WTC11 (cell line): ENCODE results near the gene PAQR9. TPM values are rescaled to one million over a fixed set of nuclear protein-coding genes. Genes with fewer than 3 reads are reported as not detected.

Experiments used
- ATAC-seq: fragments of 200-7000 bp; cut with Tn5 transposase; 2 replicates; pipeline ENCODE4 v1.10.0; 2021; ENCODE audit warnings: mild to moderate bottlenecking, moderate library complexity
- CTCF ChIA-PET: fragments of 300-600 bp; sonication (Branson Sonifier 250); formaldehyde crosslinking; loops from one replicate; lab custom pipeline; 2021; ENCODE audit warnings: antibody characterized with exemption; lab: Charles Lee
- POLR2A ChIA-PET: fragments of 350-600 bp; sonication (Branson Sonifier 250); formaldehyde crosslinking; loops from one replicate; lab custom pipeline; 2021; ENCODE audit warnings: antibody characterized with exemption; lab: Charles Lee
- DNase-seq: peaks from one replicate; pipeline ENCODE4 v3.0.0; 2021; ENCODE audit warnings: low spot score
- H3K27ac Mint-ChIP-seq: 2 replicates; pipeline ENCODE4 v1.8.0; 2021; ENCODE audit warnings: mixed read lengths
- H3K27me3 Mint-ChIP-seq: 2 replicates; pipeline ENCODE4 v1.8.0; 2021; ENCODE audit warnings: low read depth, mild to moderate bottlenecking, moderate library complexity, mixed read lengths
- H3K36me3 Mint-ChIP-seq: 2 replicates; pipeline ENCODE4 v1.8.0; 2021; ENCODE audit warnings: mixed read lengths
- H3K4me1 Mint-ChIP-seq: 2 replicates; pipeline ENCODE4 v1.8.0; 2022; ENCODE audit warnings: mixed read lengths
- H3K4me3 Mint-ChIP-seq: 2 replicates; pipeline ENCODE4 v1.8.0; 2021; ENCODE audit warnings: mild to moderate bottlenecking, moderate library complexity, mixed read lengths
- H3K9me3 Mint-ChIP-seq: 2 replicates; pipeline ENCODE4 v1.8.0; 2021; ENCODE audit warnings: mixed read lengths
- ETV6 ChIP-seq: sonication (generic); formaldehyde crosslinking; IDR thresholded peaks from 2 replicates; pipeline ENCODE4 v1.8.1; 2022; ENCODE audit warnings: mild to moderate bottlenecking, missing genetic modification reagents
- GABPB1 ChIP-seq: sonication (generic); formaldehyde crosslinking; IDR thresholded peaks from 2 replicates; pipeline ENCODE4 v1.8.1; 2023; ENCODE audit warnings: mild to moderate bottlenecking, missing genetic modification reagents
- HMGA2 ChIP-seq: fragments of 250-450 bp; sonication (Bioruptor Pico); IDR thresholded peaks from 2 replicates; pipeline ENCODE4 v1.4.0; 2021; ENCODE audit warnings: mild to moderate bottlenecking, moderate library complexity
- KAT7 ChIP-seq: sonication (generic); formaldehyde crosslinking; IDR thresholded peaks from 2 replicates; pipeline ENCODE4 v1.8.1; 2023; ENCODE audit warnings: missing genetic modification reagents, mild to moderate bottlenecking, borderline replicate concordance
- MXD4 ChIP-seq: fragments of 250-450 bp; sonication (Bioruptor Pico); IDR thresholded peaks from 2 replicates; pipeline ENCODE4 v1.8.0; 2021; ENCODE audit warnings: mild to moderate bottlenecking, moderate library complexity, borderline replicate concordance
- NFATC4 ChIP-seq: fragments of 250-450 bp; sonication (Bioruptor Pico); IDR thresholded peaks from 2 replicates; pipeline ENCODE4 v1.9.0; 2021; ENCODE audit warnings: mild to moderate bottlenecking
- NR1H2 ChIP-seq: sonication (generic); formaldehyde crosslinking; IDR thresholded peaks from 2 replicates; pipeline ENCODE4 v1.9.0; 2021; ENCODE audit warnings: mild to moderate bottlenecking, moderate library complexity, missing genetic modification reagents
- RORB ChIP-seq: fragments of 250-450 bp; sonication (Bioruptor Pico); IDR thresholded peaks from 2 replicates; pipeline ENCODE4 v1.9.0; 2021; ENCODE audit warnings: mild to moderate bottlenecking
- ZBTB21 ChIP-seq: sonication (generic); formaldehyde crosslinking; IDR thresholded peaks from 2 replicates; pipeline ENCODE4 v1.8.1; 2023; ENCODE audit warnings: mild to moderate bottlenecking, missing genetic modification reagents, borderline replicate concordance
- ZNF232 ChIP-seq: sonication (generic); formaldehyde crosslinking; IDR thresholded peaks from 2 replicates; pipeline ENCODE4 v1.8.0; 2022; ENCODE audit warnings: mild to moderate bottlenecking, missing genetic modification reagents
- ZNF423 ChIP-seq: fragments of 250-450 bp; sonication (Bioruptor Pico); IDR thresholded peaks from 2 replicates; pipeline ENCODE4 v2.1.2; 2022; ENCODE audit warnings: mild to moderate bottlenecking, moderate library complexity
- ZNF671 ChIP-seq: fragments of 250-450 bp; sonication (Bioruptor Pico); IDR thresholded peaks from 2 replicates; pipeline ENCODE4 v1.8.0; 2021; ENCODE audit warnings: mild to moderate bottlenecking
- total RNA-seq: library from RNA; stranded (reverse); gene quantifications from 3 replicates; pipeline ENCODE4 v1.2.3, GENCODE V29; 2021
- TF ChIP-seq, protein P1 (sequence below): fragments of 200-600 bp; IDR thresholded peaks from 2 replicates; pipeline ENCODE4 v1.8.0; 2022; ENCODE audit warnings: antibody characterized with exemption
- TF ChIP-seq, protein P2 (sequence below): sonication (generic); formaldehyde crosslinking; IDR thresholded peaks from 2 replicates; pipeline ENCODE4 v1.8.0; 2022; ENCODE audit warnings: mild to moderate bottlenecking, missing genetic modification reagents
- TF ChIP-seq, protein P3 (sequence below): sonication (generic); formaldehyde crosslinking; conservative IDR thresholded peaks from 2 replicates; pipeline ENCODE4 v1.8.1; 2022; ENCODE audit warnings: mild to moderate bottlenecking, missing genetic modification reagents
- TF ChIP-seq, protein P4 (sequence below): fragments of 250-450 bp; sonication (Bioruptor Pico); IDR thresholded peaks from 2 replicates; pipeline ENCODE4 v1.9.0; 2021; ENCODE audit warnings: mild to moderate bottlenecking
- TF ChIP-seq, protein P5 (sequence below): sonication (generic); formaldehyde crosslinking; IDR thresholded peaks from 2 replicates; pipeline ENCODE4 v1.8.0; 2022; ENCODE audit warnings: mild to moderate bottlenecking, missing genetic modification reagents
- TF ChIP-seq, protein P6 (sequence below): sonication (generic); formaldehyde crosslinking; IDR thresholded peaks from 2 replicates; pipeline ENCODE4 v1.8.1; 2023; ENCODE audit warnings: mild to moderate bottlenecking, missing genetic modification reagents, moderate library complexity
- TF ChIP-seq, protein P7 (sequence below): sonication (generic); formaldehyde crosslinking; IDR thresholded peaks from 2 replicates; pipeline ENCODE4 v1.8.1; 2022; ENCODE audit warnings: mild to moderate bottlenecking, moderate library complexity, missing genetic modification reagents
- TF ChIP-seq, protein P8 (sequence below): sonication (generic); formaldehyde crosslinking; IDR thresholded peaks from 2 replicates; pipeline ENCODE4 v1.8.1; 2023; ENCODE audit warnings: mild to moderate bottlenecking, missing genetic modification reagents, borderline replicate concordance

PAQR9 gene
- total RNA-seq, 1 experiment from 2014 or later: 2.0 TPM

DNA sequence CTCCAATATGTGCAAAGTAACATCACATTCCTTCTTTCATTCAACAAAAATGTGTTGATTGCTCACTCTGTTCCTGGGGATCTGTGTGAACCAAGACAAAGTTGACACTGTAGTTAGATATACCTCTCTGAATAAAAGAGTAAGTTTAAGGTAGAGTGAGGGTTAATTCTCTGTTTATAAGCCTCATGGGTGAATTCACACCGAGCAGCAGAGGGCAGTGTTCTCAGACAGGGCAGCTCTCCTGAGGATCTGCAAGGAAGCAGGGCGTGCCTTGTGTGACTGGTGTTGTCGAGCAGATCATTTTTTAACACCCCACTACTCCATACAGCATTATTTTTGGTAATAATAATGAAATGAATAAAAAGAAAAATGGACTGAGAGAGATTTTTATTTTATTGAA lies 34.4 kb downstream of the PAQR9 start:
- ChIA-PET POLR2A (interaction anchor here (0.7 kb wide), 1 partner anchor 28 kb away, joined by 3 read pairs; no protein-coding TSS in a partner anchor), CTCF (interaction anchor here (0.6 to 3.5 kb wide), 8 partner anchors 9 to 327 kb away, joined by 3 to 26 read pairs (median 4); partner anchors contain the start of gene PAQR9)
- peaks cover 10% of the 10 kb centered on the region for H3K9me3 Mint-ChIP-seq
- peaks cover 8% of the 10 kb centered on the region for H3K4me1 Mint-ChIP-seq
- H3K27ac Mint-ChIP-seq: no peak overlapping the region
- TF ChIP-seq NFATC4 (CRISPR knock-in tag) (no peak), KAT7 (CRISPR knock-in tag) (no peak), HMGA2 (CRISPR knock-in tag) (no peak), RORB (CRISPR knock-in tag) (no peak), ETV6 (CRISPR knock-in tag) (no peak)
- TF ChIP-seq, protein P1, sequence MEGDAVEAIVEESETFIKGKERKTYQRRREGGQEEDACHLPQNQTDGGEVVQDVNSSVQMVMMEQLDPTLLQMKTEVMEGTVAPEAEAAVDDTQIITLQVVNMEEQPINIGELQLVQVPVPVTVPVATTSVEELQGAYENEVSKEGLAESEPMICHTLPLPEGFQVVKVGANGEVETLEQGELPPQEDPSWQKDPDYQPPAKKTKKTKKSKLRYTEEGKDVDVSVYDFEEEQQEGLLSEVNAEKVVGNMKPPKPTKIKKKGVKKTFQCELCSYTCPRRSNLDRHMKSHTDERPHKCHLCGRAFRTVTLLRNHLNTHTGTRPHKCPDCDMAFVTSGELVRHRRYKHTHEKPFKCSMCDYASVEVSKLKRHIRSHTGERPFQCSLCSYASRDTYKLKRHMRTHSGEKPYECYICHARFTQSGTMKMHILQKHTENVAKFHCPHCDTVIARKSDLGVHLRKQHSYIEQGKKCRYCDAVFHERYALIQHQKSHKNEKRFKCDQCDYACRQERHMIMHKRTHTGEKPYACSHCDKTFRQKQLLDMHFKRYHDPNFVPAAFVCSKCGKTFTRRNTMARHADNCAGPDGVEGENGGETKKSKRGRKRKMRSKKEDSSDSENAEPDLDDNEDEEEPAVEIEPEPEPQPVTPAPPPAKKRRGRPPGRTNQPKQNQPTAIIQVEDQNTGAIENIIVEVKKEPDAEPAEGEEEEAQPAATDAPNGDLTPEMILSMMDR: peak; percentile 53
- TF ChIP-seq, protein P2, sequence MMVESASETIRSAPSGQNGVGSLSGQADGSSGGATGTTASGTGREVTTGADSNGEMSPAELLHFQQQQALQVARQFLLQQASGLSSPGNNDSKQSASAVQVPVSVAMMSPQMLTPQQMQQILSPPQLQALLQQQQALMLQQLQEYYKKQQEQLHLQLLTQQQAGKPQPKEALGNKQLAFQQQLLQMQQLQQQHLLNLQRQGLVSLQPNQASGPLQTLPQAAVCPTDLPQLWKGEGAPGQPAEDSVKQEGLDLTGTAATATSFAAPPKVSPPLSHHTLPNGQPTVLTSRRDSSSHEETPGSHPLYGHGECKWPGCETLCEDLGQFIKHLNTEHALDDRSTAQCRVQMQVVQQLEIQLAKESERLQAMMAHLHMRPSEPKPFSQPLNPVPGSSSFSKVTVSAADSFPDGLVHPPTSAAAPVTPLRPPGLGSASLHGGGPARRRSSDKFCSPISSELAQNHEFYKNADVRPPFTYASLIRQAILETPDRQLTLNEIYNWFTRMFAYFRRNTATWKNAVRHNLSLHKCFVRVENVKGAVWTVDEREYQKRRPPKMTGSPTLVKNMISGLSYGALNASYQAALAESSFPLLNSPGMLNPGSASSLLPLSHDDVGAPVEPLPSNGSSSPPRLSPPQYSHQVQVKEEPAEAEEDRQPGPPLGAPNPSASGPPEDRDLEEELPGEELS (CRISPR knock-in tag): no peak
- DNase-seq (peak; percentile 71), ATAC-seq (peak; percentile 72)
- H3K36me3 Mint-ChIP-seq: peaks cover 3% of the 10 kb centered on the region; the same call in 1 of the 2 replicates
- H3K4me3 Mint-ChIP-seq: no peak overlapping the region
- H3K27me3 Mint-ChIP-seq: no peaks in the 10 kb centered on the region

DNA sequence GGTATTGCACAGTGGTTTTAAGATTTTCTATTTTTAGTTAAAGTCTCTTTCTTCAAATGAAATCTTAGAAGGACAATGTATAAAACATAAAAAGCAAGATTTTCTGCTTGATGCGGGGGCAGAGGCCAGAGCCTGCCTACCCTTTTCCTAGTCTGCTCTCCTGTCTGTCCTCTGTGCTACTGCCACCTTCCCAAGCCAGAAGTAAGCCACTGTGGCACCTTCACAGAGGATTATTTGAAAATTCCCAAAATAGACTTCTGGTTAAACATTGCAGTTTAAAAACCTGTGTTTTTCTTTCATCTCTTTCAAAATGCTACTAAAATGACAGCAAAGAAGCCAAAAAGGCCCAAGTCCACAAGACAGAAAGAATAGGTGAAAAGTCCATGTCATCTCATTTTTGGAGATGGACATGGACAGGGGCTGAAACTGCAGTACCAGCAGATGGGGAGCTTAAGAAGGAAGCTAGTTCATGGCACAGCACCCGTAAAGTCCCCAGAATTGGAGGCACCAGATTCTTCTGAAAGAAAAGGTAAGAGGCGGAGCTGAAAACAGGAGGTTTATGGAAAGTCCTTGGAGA lies 37.0 kb downstream of the PAQR9 start:
- H3K4me1 Mint-ChIP-seq: no peaks in the 10 kb centered on the region
- H3K36me3 Mint-ChIP-seq: peaks cover 7% of the 10 kb centered on the region; the same call in 1 of the 2 replicates
- H3K4me3 Mint-ChIP-seq: no peak overlapping the region
- no peak overlapping the region for H3K27ac Mint-ChIP-seq
- peaks cover 17% of the 10 kb centered on the region for H3K9me3 Mint-ChIP-seq
- H3K27me3 Mint-ChIP-seq: no peaks in the 10 kb centered on the region
- ChIA-PET CTCF (no interaction called here), POLR2A (no interaction called here)
- DNase-seq (no peak), ATAC-seq (no peak)
- TF ChIP-seq, protein P3, sequence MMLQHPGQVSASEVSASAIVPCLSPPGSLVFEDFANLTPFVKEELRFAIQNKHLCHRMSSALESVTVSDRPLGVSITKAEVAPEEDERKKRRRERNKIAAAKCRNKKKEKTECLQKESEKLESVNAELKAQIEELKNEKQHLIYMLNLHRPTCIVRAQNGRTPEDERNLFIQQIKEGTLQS (CRISPR knock-in tag): no peak
- TF ChIP-seq, protein P2 (CRISPR knock-in tag): no peak
- TF ChIP-seq, protein P4, sequence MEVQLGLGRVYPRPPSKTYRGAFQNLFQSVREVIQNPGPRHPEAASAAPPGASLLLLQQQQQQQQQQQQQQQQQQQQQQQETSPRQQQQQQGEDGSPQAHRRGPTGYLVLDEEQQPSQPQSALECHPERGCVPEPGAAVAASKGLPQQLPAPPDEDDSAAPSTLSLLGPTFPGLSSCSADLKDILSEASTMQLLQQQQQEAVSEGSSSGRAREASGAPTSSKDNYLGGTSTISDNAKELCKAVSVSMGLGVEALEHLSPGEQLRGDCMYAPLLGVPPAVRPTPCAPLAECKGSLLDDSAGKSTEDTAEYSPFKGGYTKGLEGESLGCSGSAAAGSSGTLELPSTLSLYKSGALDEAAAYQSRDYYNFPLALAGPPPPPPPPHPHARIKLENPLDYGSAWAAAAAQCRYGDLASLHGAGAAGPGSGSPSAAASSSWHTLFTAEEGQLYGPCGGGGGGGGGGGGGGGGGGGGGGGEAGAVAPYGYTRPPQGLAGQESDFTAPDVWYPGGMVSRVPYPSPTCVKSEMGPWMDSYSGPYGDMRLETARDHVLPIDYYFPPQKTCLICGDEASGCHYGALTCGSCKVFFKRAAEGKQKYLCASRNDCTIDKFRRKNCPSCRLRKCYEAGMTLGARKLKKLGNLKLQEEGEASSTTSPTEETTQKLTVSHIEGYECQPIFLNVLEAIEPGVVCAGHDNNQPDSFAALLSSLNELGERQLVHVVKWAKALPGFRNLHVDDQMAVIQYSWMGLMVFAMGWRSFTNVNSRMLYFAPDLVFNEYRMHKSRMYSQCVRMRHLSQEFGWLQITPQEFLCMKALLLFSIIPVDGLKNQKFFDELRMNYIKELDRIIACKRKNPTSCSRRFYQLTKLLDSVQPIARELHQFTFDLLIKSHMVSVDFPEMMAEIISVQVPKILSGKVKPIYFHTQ: no peak
- TF ChIP-seq MXD4 (no peak), ZNF671 (CRISPR knock-in tag) (no peak), ZBTB21 (CRISPR knock-in tag) (no peak), NR1H2 (no peak), ZNF423 (no peak), GABPB1 (no peak), ZNF232 (CRISPR knock-in tag) (no peak)
- TF ChIP-seq, protein P5, sequence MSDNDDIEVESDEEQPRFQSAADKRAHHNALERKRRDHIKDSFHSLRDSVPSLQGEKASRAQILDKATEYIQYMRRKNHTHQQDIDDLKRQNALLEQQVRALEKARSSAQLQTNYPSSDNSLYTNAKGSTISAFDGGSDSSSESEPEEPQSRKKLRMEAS (CRISPR knock-in tag): no peak
- TF ChIP-seq, protein P6, sequence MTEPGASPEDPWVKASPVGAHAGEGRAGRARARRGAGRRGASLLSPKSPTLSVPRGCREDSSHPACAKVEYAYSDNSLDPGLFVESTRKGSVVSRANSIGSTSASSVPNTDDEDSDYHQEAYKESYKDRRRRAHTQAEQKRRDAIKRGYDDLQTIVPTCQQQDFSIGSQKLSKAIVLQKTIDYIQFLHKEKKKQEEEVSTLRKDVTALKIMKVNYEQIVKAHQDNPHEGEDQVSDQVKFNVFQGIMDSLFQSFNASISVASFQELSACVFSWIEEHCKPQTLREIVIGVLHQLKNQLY: no peak
- TF ChIP-seq, protein P7, sequence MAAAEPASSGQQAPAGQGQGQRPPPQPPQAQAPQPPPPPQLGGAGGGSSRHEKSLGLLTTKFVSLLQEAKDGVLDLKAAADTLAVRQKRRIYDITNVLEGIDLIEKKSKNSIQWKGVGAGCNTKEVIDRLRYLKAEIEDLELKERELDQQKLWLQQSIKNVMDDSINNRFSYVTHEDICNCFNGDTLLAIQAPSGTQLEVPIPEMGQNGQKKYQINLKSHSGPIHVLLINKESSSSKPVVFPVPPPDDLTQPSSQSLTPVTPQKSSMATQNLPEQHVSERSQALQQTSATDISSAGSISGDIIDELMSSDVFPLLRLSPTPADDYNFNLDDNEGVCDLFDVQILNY (CRISPR knock-in tag): no peak
- TF ChIP-seq, protein P8, sequence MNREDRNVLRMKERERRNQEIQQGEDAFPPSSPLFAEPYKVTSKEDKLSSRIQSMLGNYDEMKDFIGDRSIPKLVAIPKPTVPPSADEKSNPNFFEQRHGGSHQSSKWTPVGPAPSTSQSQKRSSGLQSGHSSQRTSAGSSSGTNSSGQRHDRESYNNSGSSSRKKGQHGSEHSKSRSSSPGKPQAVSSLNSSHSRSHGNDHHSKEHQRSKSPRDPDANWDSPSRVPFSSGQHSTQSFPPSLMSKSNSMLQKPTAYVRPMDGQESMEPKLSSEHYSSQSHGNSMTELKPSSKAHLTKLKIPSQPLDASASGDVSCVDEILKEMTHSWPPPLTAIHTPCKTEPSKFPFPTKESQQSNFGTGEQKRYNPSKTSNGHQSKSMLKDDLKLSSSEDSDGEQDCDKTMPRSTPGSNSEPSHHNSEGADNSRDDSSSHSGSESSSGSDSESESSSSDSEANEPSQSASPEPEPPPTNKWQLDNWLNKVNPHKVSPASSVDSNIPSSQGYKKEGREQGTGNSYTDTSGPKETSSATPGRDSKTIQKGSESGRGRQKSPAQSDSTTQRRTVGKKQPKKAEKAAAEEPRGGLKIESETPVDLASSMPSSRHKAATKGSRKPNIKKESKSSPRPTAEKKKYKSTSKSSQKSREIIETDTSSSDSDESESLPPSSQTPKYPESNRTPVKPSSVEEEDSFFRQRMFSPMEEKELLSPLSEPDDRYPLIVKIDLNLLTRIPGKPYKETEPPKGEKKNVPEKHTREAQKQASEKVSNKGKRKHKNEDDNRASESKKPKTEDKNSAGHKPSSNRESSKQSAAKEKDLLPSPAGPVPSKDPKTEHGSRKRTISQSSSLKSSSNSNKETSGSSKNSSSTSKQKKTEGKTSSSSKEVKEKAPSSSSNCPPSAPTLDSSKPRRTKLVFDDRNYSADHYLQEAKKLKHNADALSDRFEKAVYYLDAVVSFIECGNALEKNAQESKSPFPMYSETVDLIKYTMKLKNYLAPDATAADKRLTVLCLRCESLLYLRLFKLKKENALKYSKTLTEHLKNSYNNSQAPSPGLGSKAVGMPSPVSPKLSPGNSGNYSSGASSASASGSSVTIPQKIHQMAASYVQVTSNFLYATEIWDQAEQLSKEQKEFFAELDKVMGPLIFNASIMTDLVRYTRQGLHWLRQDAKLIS: no peak
